Testis (tissue), 2 donors: Measurements from ENCODE around the gene PABPC5.

Experiments used
- CTCF ChIP-seq, 3 experiments: fragments of 450-650 bp in 2 of 3; fragments of 200-600 bp in 1 of 3; sonication (generic) in 1 of 3; IDR thresholded peaks; one replicate each; pipeline ENCODE4 v1.5.1; 2016 to 2019; ENCODE audit warnings: antibody characterized with exemption in 3 of 3, mild to moderate bottlenecking in 2 of 3, moderate library complexity in 1 of 3
- POLR2A ChIP-seq: fragments of 450-650 bp; IDR thresholded peaks from one replicate; pipeline ENCODE4 v1.6.1; 2017; ENCODE audit warnings: antibody characterized with exemption, mild to moderate bottlenecking, moderate library complexity

- TF ChIP-seq CTCF (IDR thresholded peaks at IDR 0.05) (no peak), POLR2A (no peak)
Measured at GRCh38 chrX:91435395-91435794, 756 bp downstream of the PABPC5 start.
